Measurements from ENCODE around the gene PPP1R13B. TPM values are rescaled to one million over a fixed set of nuclear protein-coding genes. Genes with fewer than 3 reads are reported as not detected.

The PPP1R13B gene
- total RNA-seq, 1 donor from 2014 or later, result 53.0 TPM

GRCh38 chr14:103735022-103735421 is 112.4 kb downstream of the PPP1R13B start:
- Mint-ChIP-seq H3K36me3 (peaks cover 23% of the 10 kb centered on the region), H3K4me3 (no peak overlapping the region), H3K4me1 (peaks cover 28% of the 10 kb centered on the region), H3K9me3 (no peaks in the 10 kb centered on the region), H3K27me3 (ENCODE audit: low read depth) (no peaks in the 10 kb centered on the region), H3K27ac (no peak overlapping the region)
- TF ChIP-seq CTCF (IDR thresholded peaks at IDR 0.05; ENCODE audit: unreplicated experiment), result no peak
- DNase-seq (ENCODE audit: low spot score in 2 of 2, unreplicated experiment in 2 of 2), result no peak

DNA sequence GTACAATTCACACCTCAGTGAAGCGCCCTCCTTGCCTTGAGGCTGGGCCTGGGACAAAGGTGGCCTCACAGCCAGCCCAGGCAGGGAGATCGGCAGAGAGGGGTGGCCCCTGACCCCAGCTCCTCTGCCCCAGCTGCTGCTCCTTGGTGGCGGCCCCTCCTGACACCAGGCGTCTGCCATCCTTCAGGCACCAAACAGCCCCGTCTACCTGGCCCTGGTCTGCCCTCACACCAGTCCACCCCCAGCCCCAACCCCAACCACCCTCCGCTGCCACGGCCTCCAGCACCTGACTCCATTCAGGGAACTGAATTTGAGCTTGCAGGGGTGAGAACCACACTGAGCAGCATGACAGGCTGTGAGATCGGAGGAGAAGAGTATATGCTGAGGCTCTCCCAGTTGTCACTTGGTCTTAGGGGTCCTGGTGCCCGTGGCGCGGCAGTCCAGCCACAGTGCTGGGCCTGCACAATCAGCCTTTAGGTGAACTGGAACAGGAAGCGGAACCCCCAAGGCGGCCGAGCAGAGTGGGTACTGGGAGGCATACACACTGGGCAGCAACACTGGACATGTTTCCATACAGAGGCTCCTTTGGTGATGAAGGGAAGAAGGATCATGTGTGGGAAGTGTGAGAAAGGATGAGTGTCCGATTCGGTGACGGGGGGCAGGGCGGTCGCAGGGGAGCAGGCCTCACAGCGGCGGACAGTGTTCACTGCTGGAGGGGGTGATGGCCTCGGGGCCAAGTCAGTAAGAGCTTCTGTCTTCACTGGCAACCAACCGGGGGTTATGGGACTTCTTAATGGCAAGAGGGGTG is 113.1 kb downstream of the PPP1R13B start:
- Mint-ChIP-seq H3K9me3 (no peaks in the 10 kb centered on the region), H3K4me1 (peaks cover 28% of the 10 kb centered on the region), H3K36me3 (peaks cover 18% of the 10 kb centered on the region), H3K27me3 (ENCODE audit: low read depth) (no peaks in the 10 kb centered on the region), H3K27ac (peak overlapping the region; percentile 34), H3K4me3 (no peak overlapping the region)
- DNase-seq (ENCODE audit: low spot score in 2 of 2, unreplicated experiment in 2 of 2), result no peak
- no peak for TF ChIP-seq CTCF (IDR thresholded peaks at IDR 0.05; ENCODE audit: unreplicated experiment)

- Mint-ChIP-seq H3K36me3 (peaks cover 23% of the 10 kb centered on the region), H3K9me3 (no peaks in the 10 kb centered on the region), H3K4me3 (no peak overlapping the region), H3K27me3 (ENCODE audit: low read depth) (no peaks in the 10 kb centered on the region), H3K4me1 (peaks cover 28% of the 10 kb centered on the region), H3K27ac (peak overlapping the region; percentile 64)
- TF ChIP-seq CTCF (IDR thresholded peaks at IDR 0.05; ENCODE audit: unreplicated experiment), result no peak
- no peak for DNase-seq (ENCODE audit: low spot score in 2 of 2, unreplicated experiment in 2 of 2)
Measured at GRCh38 chr14:103733651-103734050, 113.7 kb downstream of the PPP1R13B start.

- no peak for TF ChIP-seq CTCF (IDR thresholded peaks at IDR 0.05; ENCODE audit: unreplicated experiment)
- Mint-ChIP-seq H3K27ac (peak overlapping the region; percentile 71), H3K27me3 (ENCODE audit: low read depth) (no peaks in the 10 kb centered on the region), H3K9me3 (no peaks in the 10 kb centered on the region), H3K4me3 (no peak overlapping the region), H3K36me3 (peaks cover 20% of the 10 kb centered on the region), H3K4me1 (peaks cover 28% of the 10 kb centered on the region)
- no peak for DNase-seq (ENCODE audit: low spot score in 2 of 2, unreplicated experiment in 2 of 2)
Measured at GRCh38 chr14:103732868-103733620, 114.3 kb downstream of the PPP1R13B start.

- H3K4me3 Mint-ChIP-seq, result no peak overlapping the region
- DNase-seq (ENCODE audit: low spot score in 2 of 2, unreplicated experiment in 2 of 2), result no peak
- TF ChIP-seq CTCF (IDR thresholded peaks at IDR 0.05; ENCODE audit: unreplicated experiment), result no peak
- peaks cover 17% of the 10 kb centered on the region for H3K36me3 Mint-ChIP-seq
- H3K27ac Mint-ChIP-seq, result peak overlapping the region; percentile 71
- H3K9me3 Mint-ChIP-seq, result no peaks in the 10 kb centered on the region
- peaks cover 28% of the 10 kb centered on the region for H3K4me1 Mint-ChIP-seq
- H3K27me3 Mint-ChIP-seq (ENCODE audit: low read depth), result no peaks in the 10 kb centered on the region
Measured at GRCh38 chr14:103731916-103732867, 115.2 kb downstream of the PPP1R13B start.

Data from mesothelial cell of epicardium (in vitro differentiated cells).